ENCODE measurements around the gene MRPL14. TPM values are rescaled to one million over a fixed set of nuclear protein-coding genes. Genes with fewer than 3 reads are reported as not detected.
A peak's percentile ranks its signal among the peaks of the same experiment; 100 is the strongest.

Gene MRPL14
- total and polyA plus RNA-seq, 2 of the 4 experiments (the other 2 are of a cell fraction): 43.7 to 87.9 TPM

- CTCF ChIA-PET: interaction anchor here (0.6 kb wide), 1 partner anchor 70 kb away, joined by 4 read pairs; no protein-coding TSS in a partner anchor
- Histone ChIP-seq H3K9me1 (ENCODE audit: insufficient read depth, low read length) (peaks cover 6% of the 10 kb centered on the region; the same call in 1 of the 2 replicates), H2AK5ac (ENCODE audit: low read depth, low read length) (no peak overlapping the region), H2AFZ (replicated peaks; ENCODE audit: low read length, poor library complexity) (no peak overlapping the region), H3K4me3 (ENCODE audit: insufficient read depth, low read depth, low read length) (no peak overlapping the region), H2BK5ac (ENCODE audit: low read depth, low read length, poor library complexity, severe bottlenecking) (no peak overlapping the region), H4K91ac (ENCODE audit: insufficient read depth, low read depth, low read length) (no peak overlapping the region), H3K36me3 (ENCODE audit: control insufficient read depth, insufficient read depth, low read length) (peaks cover 29% of the 10 kb centered on the region), H3K9ac (ENCODE audit: low read depth, low read length) (no peak overlapping the region), H3K56ac (ENCODE audit: extremely low read depth, insufficient read depth, low read length) (no peak overlapping the region), H2BK120ac (ENCODE audit: low read depth, low read length) (no peak overlapping the region), H3K4ac (ENCODE audit: low read depth, low read length) (no peak overlapping the region), H2BK15ac (ENCODE audit: low read depth, low read length) (no peak overlapping the region), H3K4me1 (ENCODE audit: control insufficient read depth, insufficient read depth, low read length) (peaks cover 7% of the 10 kb centered on the region; the same call in 1 of the 2 replicates), H3K18ac (ENCODE audit: low read depth, low read length) (no peak overlapping the region), H4K20me1 (ENCODE audit: insufficient read depth, low read length) (peaks cover 13% of the 10 kb centered on the region), H3K4me2 (ENCODE audit: low read depth, low read length) (no peak overlapping the region), H3K27me3 (ENCODE audit: control insufficient read depth, insufficient read depth, low read length) (no peaks in the 10 kb centered on the region), H3K27ac (ENCODE audit: insufficient read depth, low read length) (no peak overlapping the region), H3K79me1 (ENCODE audit: low read depth in 1 of 2, low read length in 2 of 2) (peaks cover 26 to 54% of the 10 kb centered on the region in 2 experiments), H3K14ac (replicated peaks; ENCODE audit: low read depth, low read length) (no peak overlapping the region), H4K8ac (ENCODE audit: low read depth in 2 of 2, low read length in 2 of 2) (no peak overlapping the region), H2AK9ac (replicated peaks; ENCODE audit: low read depth, low read length, poor library complexity) (peak overlapping the region; percentile 89), H4K5ac (ENCODE audit: low read depth, low read length) (no peak overlapping the region), H3K23ac (ENCODE audit: low read depth, low read length) (no peak overlapping the region), H3K9me3 (ENCODE audit: control insufficient read depth, insufficient read depth, low read length) (no peaks in the 10 kb centered on the region), H2BK20ac (ENCODE audit: low read depth, low read length) (no peak overlapping the region)
- in situ Hi-C loops (cut with MboI; ENCODE audit: low sequenced_read_pairs) (no loop called here), dilution Hi-C loops (cut with HindIII; ENCODE audit: low sequenced_read_pairs, unreplicated experiment) (no loop called here), intact Hi-C loops (cut with micrococcal nuclease) (loop anchor here (2.0 kb wide), 1 partner anchor 37 kb away; no protein-coding TSS in a partner anchor)
- 92% methylated on average over 2 of the region's 12 CpGs; no CpG with 5 or more reads in 1 of the 2 experiments for WGBS, 2 experiments (ENCODE audit: extremely low coverage in 2 of 2, insufficient read length in 1 of 2)
- ATAC-seq (ENCODE audit: low read depth) (no peak), DNase-seq (no peak)
- no TSS peak for BruUV-seq (replicated peaks)
- TF ChIP-seq ELK1 (IDR thresholded peaks at IDR 0.05; ENCODE audit: borderline replicate concordance, low read depth, low read length): no peak
- POLR2A ChIA-PET (ENCODE audit: unreplicated experiment): interaction anchor here (0.5 to 1.0 kb wide), 3 partner anchors 9 to 1373 kb away, joined by 3 to 7 read pairs (median 6); no protein-coding TSS in a partner anchor
These were observed 6.9 kb upstream of the MRPL14 start for GRCh38 chr6:44133981-44134711.

Data from IMR-90 (cell line).